H1 (cell line): Measurements from ENCODE around the gene CAPS2. TPM values are rescaled to one million over a fixed set of nuclear protein-coding genes. Genes with fewer than 3 reads are reported as not detected.

Experiments
- CBX5 ChIP-seq: fragments of 300-800, 300-1000 bp; sonication (generic); IDR thresholded peaks from 2 replicates; pipeline ENCODE4 v1.7.1; 2016; ENCODE audit warnings: antibody characterized with exemption, low read length, low read depth
- EZH2 ChIP-seq: fragments of 200-600 bp; sonication (generic); IDR thresholded peaks from 2 replicates; pipeline ENCODE4 v1.7.1; 2012; ENCODE audit warnings: low read depth, mild to moderate bottlenecking, moderate library complexity, low read length, inconsistent platforms; ENCODE audit not compliant: severe bottlenecking
- KDM1A ChIP-seq: fragments of 200-600, 300-600 bp; sonication (generic); IDR thresholded peaks from 2 replicates; pipeline ENCODE4 v1.7.1; 2016; ENCODE audit warnings: mild to moderate bottlenecking, low read length, borderline replicate concordance
- KDM5A ChIP-seq: fragments of 200-600 bp; IDR thresholded peaks from 2 replicates; pipeline ENCODE4 v1.7.1; 2012; ENCODE audit warnings: mild to moderate bottlenecking, low read length, inconsistent platforms, mixed read lengths
- PHF8 ChIP-seq: fragments of 200-600 bp; sonication (generic); conservative IDR thresholded peaks from 2 replicates; pipeline ENCODE4 v1.7.1; 2012; ENCODE audit warnings: low read depth, mild to moderate bottlenecking, inconsistent platforms, low read length, moderate library complexity
- TAF1 ChIP-seq: IDR thresholded peaks from 2 replicates; pipeline ENCODE4 v1.6.1; 2011; ENCODE audit warnings: mild to moderate bottlenecking, low read depth, low read length
- polyA plus RNA-seq, 7 experiments: library from polyadenylated mRNA; depleted of rRNA in 3 of 7; stranded (reverse) in 5 of 7; unstranded in 2 of 7; fragments of >200 nt in 5 of 7; fragments of 200-250 nt in 2 of 7; gene quantifications; 1 replicate in 5 of 7; 2 replicates in 1 of 7; 4 replicates in 1 of 7; pipeline versions ENCODE4 v1.2.1 to v1.2.3, GENCODE V29; 2011 to 2013; ENCODE audit warnings: missing spikeins in 2 of 7, mixed read lengths in 2 of 7
- total RNA-seq: library from RNA; stranded (reverse); fragmentation: NEBNext Ultra II Directional; extraction: Animal tissue kit (Norgen Biotek cat#: 25700); gene quantifications from 2 replicates; pipeline ENCODE4 v1.2.1, GENCODE V29; 2021

CAPS2 gene
- total and polyA plus RNA-seq, 2 of the 8 experiments (the other 6 are each of a cell fraction or from before 2014, with no cell fraction given), result 2.3 to 3.8 TPM

DNA sequence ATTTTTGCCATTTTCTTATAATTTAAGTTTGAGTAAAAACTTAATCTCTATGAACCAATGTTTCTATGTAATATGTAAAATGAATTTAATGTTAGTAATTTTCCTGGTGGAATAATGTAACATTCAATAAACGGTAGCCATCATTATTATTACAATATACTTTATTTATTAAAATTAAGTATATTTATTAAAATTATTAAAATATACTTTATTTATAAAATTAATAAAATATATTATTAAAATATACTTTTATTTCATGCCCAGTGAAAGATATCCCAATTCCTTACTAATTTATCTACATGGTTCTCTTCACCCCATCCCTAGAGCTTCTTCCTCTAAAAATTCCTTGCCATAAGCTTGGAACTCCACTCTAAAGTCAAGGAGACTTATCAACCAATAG lies 2.5 kb downstream of the CAPS2 start (continued):
- TF ChIP-seq KDM1A, result no peak
- TF ChIP-seq KDM5A, result no peak
- TF ChIP-seq CBX5, result no peak
- TF ChIP-seq EZH2, result no peak
- no peak for TF ChIP-seq PHF8
- TF ChIP-seq TAF1, result no peak
